ENCODE results near the gene HLX.

The HLX gene

GRCh38 chr1:220896092-220896491 is 16.8 kb downstream of the HLX start:
- DNase-seq (ENCODE audit: low spot score): no peak

GRCh38 chr1:220900842-220901241 is 21.6 kb downstream of the HLX start:
- DNase-seq (ENCODE audit: low spot score): no peak

- DNase-seq (ENCODE audit: low spot score): no peak
These were observed 22.6 kb downstream of the HLX start for GRCh38 chr1:220901881-220902280.

- DNase-seq (ENCODE audit: low spot score): no peak
These were observed 23.7 kb downstream of the HLX start for GRCh38 chr1:220902916-220903315.

DNA sequence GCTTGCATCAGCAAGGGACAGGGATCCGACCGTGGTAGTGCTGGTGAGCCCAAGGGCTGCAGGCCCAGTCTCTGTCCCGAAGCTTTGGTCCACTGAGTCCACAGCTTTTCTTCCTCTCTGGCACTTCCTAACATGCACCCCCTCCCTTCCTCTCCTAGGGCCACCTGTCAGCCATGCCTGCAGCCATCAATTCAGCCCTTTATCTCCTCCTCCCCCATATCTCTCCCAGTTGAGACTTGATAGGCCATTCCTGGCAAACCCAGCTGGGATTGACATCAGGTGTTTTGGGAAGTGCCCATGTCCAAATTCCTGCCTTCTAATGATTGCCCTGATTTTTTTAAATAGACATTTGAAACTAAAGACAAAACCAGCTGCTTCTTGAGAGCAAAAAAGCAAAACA is 25.6 kb downstream of the HLX start:
- no peak for DNase-seq (ENCODE audit: low spot score)

- DNase-seq (ENCODE audit: low spot score): no peak
These were observed 26.7 kb downstream of the HLX start for GRCh38 chr1:220905650-220906560.

- DNase-seq (ENCODE audit: low spot score): no peak
These were observed 27.5 kb downstream of the HLX start for GRCh38 chr1:220906561-220907334.

DNA sequence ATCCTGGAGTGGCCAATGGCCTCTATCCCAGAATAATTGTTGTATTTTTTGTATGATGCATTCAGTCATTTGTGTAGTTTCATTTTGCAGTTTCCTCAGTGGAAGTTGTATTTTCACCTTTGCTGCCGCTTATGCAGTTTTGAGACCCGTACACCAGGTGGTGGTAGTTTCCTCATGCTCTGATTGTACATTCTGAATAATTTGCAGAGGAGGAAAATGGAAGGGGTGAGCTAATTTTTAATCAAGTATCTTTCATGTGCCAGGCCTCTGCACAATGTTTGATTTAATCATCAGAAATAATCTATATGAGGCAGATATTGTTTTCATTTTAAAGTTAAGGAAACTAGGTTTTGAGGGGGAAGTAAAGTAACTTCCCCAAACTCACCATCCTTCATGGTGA is 29.5 kb downstream of the HLX start:
- DNase-seq (ENCODE audit: low spot score): no peak

DNA sequence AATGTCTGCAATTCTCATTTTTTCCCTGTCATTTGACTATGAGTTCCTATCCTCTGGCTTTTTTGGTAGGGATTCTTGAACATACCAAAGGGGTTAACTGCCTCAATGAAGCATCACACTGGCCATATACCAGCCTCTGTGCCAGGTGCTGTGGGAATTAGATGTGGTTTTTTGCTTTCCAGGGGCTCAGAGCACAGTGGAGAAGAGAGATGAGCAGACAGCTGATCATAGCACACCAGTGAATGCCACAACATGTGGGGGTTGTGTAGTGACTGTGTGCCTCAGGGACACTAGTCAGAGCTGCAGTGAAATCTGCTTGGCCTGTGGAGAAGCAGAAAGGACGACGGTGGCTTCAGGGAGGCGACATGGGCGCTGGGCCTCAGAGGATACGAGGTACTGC is 30.8 kb downstream of the HLX start:
- DNase-seq (ENCODE audit: low spot score): no peak

- no peak for DNase-seq (ENCODE audit: low spot score)
These were observed 35.3 kb downstream of the HLX start for GRCh38 chr1:220914283-220915116.

GRCh38 chr1:220915117-220915440 is 35.8 kb downstream of the HLX start:
- DNase-seq (ENCODE audit: low spot score): no peak

DNA sequence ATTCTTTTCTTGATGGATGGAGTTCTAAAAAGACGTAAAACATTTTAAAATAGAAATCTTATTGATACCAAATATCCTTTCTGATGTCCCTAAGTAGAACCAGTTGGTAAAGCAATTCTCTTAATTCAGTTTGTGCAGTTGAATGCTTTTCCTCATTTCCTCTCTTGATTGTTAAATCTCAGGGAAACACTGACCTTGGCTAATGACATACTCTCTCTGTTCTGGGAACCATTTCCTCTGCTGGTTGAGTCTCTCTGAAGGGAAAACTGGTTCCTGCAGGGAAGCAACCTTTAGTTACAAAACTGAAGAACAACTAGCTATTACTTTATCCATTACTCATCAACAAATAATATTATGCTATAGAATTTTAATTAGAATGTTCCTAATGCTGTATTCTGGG is 36.7 kb downstream of the HLX start:
- DNase-seq (ENCODE audit: low spot score): no peak

- no peak for DNase-seq (ENCODE audit: low spot score)
These were observed 37.9 kb downstream of the HLX start for GRCh38 chr1:220917101-220917500.

DNA sequence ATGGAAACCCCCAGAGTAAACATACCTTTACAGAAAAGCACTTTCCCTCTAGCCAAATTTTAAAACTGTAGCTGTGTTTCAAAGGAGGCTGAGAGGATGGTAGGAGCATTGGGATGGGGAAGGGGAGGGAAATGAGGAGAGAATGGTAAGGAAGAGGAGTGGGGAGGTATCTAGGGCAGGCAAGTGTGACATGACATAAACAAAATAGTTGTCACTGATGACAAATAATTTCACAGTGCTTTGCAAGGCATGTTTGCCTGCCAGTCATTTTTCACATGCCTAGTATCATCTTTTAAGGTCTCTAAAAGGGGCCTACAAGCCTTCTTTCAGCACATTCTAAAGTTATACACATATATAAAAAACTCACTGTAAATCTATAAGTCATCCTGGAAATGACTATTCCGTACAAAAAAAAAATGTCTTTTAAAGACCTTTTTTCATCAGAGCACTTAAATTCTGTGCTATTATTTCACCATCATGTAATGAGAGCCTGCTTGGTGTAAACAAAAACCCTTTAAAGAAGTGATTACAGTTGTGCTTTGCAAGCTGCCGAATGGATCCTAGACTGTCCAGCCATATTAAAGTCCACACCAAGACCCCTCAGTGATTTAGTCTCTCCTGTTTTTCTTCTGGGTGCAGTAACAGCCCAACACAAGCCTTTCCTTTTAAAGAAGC is 38.4 kb downstream of the HLX start:
- DNase-seq (ENCODE audit: low spot score): no peak

DNA sequence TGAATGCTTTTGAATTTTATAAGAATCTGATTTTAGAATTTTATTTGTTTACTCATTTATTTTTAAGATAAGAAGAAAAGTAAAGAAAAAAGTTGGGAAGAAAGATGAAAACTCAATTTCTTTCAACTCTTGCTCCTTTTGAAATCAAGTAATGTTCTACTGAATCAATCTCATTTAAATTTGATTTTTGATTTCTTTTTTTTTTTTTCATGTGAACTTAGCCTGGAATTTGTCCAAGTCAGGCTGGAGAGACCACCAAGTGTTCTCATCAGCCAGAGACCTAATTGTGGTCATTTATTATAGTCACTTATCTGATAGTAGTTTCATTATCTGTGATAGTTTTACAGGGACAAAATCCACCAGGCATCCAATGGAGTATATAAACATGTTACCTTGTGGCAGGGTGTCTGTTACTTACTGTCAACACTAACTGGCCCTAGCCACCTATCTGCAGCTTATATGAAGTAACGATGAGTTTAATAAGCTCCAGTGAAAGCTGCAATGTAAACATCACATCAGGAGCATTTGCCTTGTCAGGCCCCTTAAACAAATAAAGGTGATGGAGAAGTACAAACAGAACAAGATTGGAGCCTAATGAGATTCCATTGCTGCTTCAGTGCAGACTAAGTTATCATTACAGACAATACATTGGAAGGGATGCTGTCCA is 39.2 kb downstream of the HLX start:
- no peak for DNase-seq (ENCODE audit: low spot score)

- no peak for DNase-seq (ENCODE audit: low spot score)
These were observed 41.7 kb downstream of the HLX start for GRCh38 chr1:220920967-220921366.

GRCh38 chr1:220921498-220921897 is 42.3 kb downstream of the HLX start:
- no peak for DNase-seq (ENCODE audit: low spot score)

DNA sequence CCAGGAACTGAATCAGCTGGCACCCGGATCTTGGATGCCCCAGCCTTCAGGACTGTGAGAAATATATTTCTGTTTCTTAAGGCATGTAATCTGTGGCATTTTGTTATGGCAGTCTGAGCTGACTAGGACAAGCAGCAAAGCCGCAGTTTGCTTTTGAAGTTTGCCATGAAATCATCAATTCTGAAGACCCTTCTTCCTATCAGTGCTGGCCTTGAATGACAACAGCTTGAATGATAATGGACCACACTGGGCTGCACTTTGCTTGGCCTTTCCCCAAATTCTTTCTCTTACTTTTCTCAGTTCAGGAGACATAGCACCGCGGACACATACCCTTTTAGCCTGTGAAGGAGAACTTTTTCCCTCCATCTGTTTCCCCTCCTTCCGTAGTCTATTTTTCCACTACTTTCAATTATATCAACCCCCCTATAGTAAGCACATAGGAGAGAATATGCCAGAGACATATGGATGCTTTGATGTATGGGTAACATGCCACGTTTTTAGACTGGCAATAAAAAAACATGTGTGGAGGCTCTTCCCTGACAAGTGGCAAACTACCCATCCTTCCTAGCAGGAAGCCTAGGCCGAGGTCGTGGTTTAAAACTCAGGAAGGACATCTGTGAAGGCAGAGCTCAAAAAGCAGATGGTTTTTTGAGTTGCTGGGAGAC is 42.9 kb downstream of the HLX start:
- DNase-seq (ENCODE audit: low spot score): no peak

- DNase-seq (ENCODE audit: low spot score): no peak
These were observed 43.7 kb downstream of the HLX start for GRCh38 chr1:220922951-220923350.

- no peak for DNase-seq (ENCODE audit: low spot score)
These were observed 45.2 kb downstream of the HLX start for GRCh38 chr1:220924331-220924970.

All from putamen (tissue), 1 donor.